Measurements from ENCODE around the gene APOBEC3B. TPM values are rescaled to one million over a fixed set of nuclear protein-coding genes. Genes with fewer than 3 reads are reported as not detected.
"Not testable (repeated sequence)": the region's sequence is repeated elsewhere in the genome, so short reads cannot be mapped to it uniquely, and the experiment has no call there.

Gene APOBEC3B
- total RNA-seq, 2 experiments from 2014 or later = 32.8 to 82.6 TPM

DNA sequence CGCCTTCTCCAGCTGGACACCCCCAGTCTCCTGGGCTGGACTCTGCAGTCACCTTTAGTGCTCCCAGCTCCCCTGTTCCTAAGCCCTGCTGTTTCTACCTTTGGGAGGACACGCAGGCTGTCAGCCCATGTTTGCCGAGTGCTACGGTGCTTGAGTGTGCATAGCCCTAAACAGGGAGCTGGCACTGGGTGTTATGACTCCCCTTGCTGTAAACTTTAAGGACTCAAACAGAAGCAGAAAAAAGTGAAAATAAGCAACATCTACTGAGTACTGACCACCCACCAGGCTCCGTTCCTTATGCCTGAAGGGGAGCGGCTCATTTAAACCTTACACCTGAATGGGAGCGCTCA, 7.3 kb upstream of the APOBEC3B start:
- Mint-ChIP-seq H3K9me3 (ENCODE audit: low read depth) (peaks cover 3% of the 10 kb centered on the region), H3K27me3 (peaks cover 16% of the 10 kb centered on the region), H3K4me3 (no peak overlapping the region), H3K4me1 (peaks cover 12% of the 10 kb centered on the region), H3K27ac (no peak overlapping the region), H3K36me3 (peaks cover 3% of the 10 kb centered on the region)
- no peak for ATAC-seq
- no peak for DNase-seq
- CTCF ChIA-PET = interaction anchor here (6.1 to 7.7 kb wide), 2 partner anchors 29 to 105 kb away, joined by 47 to 75 read pairs; partner anchors contain the start of gene CBX6

DNA sequence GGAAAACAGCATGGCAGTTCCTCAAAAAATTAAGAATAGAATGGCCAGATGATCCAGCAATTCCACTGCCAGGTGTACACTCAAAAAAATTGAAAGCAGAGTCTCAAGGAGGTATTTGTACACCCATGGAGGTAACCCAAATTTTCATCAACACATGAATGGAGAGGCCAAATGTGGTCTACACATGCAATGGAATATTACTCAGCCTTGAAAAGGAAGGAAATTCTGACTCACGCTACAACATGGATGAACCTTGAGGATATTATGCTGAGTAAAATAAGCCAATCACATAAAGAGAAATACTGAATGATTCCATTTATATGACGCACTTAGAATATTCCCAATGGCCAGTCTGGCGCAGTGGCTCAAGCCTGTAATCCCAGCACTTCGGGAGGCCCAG, 4.9 kb upstream of the APOBEC3B start:
- H3K36me3 Mint-ChIP-seq; H3K9me3 Mint-ChIP-seq (ENCODE audit: low read depth); ATAC-seq; DNase-seq; H3K27me3 Mint-ChIP-seq; CTCF ChIA-PET; H3K4me3 Mint-ChIP-seq; H3K27ac Mint-ChIP-seq: not testable (repeated sequence)
- peaks cover 23% of the 10 kb centered on the region for H3K4me1 Mint-ChIP-seq

DNA sequence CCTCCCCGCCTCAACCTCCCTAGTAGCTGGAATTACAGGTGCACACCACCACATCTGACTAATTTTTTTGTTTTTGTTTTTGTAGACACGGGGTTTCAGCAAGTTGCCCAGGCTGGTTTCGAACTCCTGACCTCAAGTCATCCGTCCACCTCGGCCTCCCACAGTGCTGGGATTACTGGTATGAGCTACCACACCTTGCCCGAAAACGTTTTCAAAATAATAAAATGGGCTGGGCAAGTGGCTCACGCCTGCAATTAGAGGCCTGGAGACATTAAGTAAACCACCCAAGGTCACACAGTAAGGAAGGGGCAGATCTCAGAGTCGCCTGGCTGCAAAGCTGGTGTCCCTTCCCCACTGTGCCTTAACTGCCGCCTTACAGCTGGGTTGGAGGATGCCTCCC, 1.6 kb upstream of the APOBEC3B start:
- Mint-ChIP-seq H3K36me3 (peaks cover 30% of the 10 kb centered on the region), H3K4me1 (peaks cover 43% of the 10 kb centered on the region)
- CTCF ChIA-PET = interaction anchor here (0.6 to 5.1 kb wide), 5 partner anchors 8 to 112 kb away, joined by 3 to 25 read pairs (median 9); no protein-coding TSS in a partner anchor
- not testable (repeated sequence) for DNase-seq; H3K27ac Mint-ChIP-seq; H3K4me3 Mint-ChIP-seq; H3K9me3 Mint-ChIP-seq (ENCODE audit: low read depth); ATAC-seq; H3K27me3 Mint-ChIP-seq

DNA sequence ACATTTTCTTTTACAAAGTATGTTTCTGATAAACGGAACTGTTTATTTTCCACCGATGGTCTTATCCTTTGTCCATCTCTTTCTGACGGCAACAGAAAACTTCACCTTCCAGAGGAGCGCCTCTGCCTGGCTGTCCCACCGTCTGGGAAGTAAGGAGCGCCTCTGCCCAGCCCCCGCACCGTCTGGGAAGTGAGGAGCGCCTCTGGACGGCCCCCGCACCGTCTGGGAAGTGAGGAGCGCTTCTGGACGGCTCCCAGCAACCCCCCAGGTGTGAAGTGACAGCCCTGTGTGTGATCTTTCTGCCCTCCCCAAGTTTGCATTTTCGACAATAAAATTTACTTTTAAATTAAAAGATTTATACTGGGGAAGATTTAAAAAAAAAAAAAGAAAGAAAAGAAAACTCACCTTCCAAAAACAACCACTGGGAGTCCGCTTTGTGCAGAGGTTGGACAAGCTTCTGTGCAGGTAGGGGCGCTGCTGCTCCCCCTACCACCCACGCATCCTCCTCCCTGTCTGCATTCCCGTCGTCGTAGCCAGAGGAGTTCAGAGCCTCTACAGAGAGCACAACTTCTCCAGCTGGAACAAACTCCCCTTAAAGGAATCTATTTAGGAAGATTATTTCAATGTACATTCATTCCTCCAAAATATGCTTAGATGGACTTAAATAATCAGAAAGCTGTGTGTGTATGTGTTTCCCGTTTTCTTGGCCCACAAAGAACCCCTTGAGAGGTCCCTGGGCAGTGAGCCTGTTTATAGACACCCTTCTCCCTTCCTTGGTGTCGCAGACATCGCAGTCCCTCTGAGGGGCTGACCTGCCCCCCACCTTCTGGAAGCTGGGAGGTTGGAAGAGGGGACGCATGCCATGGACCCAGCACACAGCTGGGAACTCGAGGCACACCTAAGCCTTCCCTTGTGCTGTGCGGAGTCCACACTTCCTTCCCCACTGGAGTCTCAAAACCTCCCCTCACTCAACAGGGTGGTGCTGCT, 849 bp upstream of the APOBEC3B start:
- H3K27me3 Mint-ChIP-seq = peaks cover 3% of the 10 kb centered on the region
- H3K27ac Mint-ChIP-seq = peak overlapping the region; percentile 97
- ATAC-seq (peak; percentile 5), DNase-seq (no peak)
- CTCF ChIA-PET = interaction anchor here (1.0 to 5.1 kb wide), 6 partner anchors 9 to 111 kb away, joined by 3 to 47 read pairs (median 15); partner anchors contain the start of gene CBX6
- peaks cover 28% of the 10 kb centered on the region for H3K36me3 Mint-ChIP-seq
- peaks cover 3% of the 10 kb centered on the region for H3K9me3 Mint-ChIP-seq (ENCODE audit: low read depth)
- H3K4me1 Mint-ChIP-seq = peaks cover 50% of the 10 kb centered on the region
- H3K4me3 Mint-ChIP-seq = peak overlapping the region; percentile 76

DNA sequence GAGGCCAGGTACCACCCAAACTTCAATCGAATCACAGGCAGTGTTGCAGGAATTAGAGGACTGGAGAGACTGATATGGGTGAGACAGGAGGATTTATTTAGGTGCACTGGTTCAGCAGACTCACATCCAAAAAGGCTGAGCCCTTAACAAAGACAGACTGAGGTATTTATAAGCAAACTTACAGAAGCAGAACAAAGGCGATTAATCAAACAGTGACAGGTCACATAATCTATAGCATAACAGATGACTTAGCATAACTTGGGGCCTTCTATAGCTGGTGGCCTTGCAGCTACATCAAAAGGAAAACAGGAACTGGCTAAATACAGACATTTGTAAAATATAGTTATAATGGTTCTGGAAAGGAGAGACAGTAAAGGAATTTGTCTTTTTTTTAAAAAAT, 2.1 kb downstream of the APOBEC3B start:
- DNase-seq (no peak), ATAC-seq (no peak)
- H3K4me3 Mint-ChIP-seq = peak overlapping the region; percentile 0
- H3K27ac Mint-ChIP-seq = peak overlapping the region; percentile 48
- H3K9me3 Mint-ChIP-seq (ENCODE audit: low read depth) = no peaks in the 10 kb centered on the region
- H3K27me3 Mint-ChIP-seq = no peaks in the 10 kb centered on the region
- CTCF ChIA-PET = interaction anchor here (1.0 to 5.1 kb wide), 6 partner anchors 12 to 114 kb away, joined by 3 to 47 read pairs (median 10); partner anchors contain the start of gene CBX6
- peaks cover 32% of the 10 kb centered on the region for H3K36me3 Mint-ChIP-seq
- H3K4me1 Mint-ChIP-seq = peaks cover 71% of the 10 kb centered on the region

DNA sequence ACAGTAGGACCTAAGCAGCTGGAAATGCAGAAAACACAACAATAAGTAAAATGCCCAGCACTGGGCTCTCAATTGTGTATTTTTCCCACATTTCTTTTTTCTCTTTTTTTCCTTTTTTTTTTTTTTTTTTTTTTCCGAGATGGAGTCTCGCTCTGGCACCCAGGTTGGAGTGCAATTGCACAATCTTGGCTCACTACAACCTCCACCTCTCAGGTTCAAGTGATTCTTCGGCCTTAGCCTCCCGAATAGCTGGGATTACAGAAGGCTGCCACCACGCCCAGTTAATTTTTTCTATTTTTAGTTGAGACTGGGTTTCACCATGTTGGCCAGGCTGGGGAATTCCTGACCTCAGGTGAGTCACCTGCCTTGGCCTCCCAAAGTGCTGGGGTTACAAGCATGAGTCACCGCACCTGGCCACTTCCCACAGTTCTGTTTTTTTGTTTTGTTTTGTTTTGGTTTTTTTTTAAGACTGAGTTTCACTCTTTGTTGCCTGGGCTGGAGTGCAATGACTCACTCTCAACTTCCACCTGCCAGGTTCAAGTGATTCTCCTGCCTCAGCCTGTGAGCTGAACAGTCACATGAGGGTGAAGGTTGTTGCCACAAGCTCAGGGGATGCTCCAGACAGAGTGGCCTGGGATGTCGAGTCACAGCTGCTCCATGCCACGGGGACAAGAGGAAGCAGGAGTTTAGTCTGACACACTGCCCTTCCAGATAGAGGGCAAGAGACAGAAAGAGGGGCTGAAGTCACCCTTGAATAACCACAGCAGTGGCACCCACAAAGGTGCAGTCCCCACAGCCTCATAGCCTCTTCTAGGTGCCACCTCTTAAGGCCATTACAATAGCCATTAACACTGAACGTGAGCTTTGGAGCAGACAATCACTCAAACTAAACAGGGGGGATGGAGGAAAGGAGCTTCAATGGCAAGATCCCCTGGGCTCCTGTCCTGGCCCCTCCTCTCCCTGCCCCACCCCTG, 2.9 kb downstream of the APOBEC3B start:
- peak overlapping the region; percentile 80 for H3K27ac Mint-ChIP-seq
- DNase-seq = peak; percentile 93
- peak overlapping the region; percentile 3 for H3K4me3 Mint-ChIP-seq
- peaks cover 78% of the 10 kb centered on the region for H3K4me1 Mint-ChIP-seq
- CTCF ChIA-PET = interaction anchor here (0.9 to 5.1 kb wide), 7 partner anchors 13 to 115 kb away, joined by 3 to 47 read pairs (median 5); partner anchors contain the start of gene CBX6
- H3K27me3 Mint-ChIP-seq; H3K9me3 Mint-ChIP-seq (ENCODE audit: low read depth): not testable (repeated sequence)
- H3K36me3 Mint-ChIP-seq = peaks cover 32% of the 10 kb centered on the region
- ATAC-seq = peak; percentile 79

DNA sequence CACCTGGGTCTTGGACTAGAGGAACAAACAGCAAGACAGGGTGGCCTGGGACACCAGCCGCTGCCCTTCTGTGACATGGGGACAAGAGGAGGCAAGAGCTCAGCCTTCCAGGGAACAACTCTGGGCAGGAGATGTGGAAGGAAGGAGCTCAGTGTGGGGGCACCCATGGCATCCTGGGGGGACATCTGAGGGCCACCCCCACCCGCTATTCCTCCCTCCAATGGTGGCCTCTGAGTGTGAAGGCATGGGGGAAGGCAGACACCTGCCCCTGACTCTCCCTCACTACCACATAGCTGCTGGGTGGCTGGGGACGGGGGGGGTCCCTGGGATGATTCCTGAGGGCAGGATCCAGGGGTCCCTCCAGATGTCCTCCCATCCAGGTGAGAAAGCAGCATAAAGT, 4.5 kb downstream of the APOBEC3B start:
- DNase-seq (no peak), ATAC-seq (no peak)
- Mint-ChIP-seq H3K4me1 (peaks cover 73% of the 10 kb centered on the region), H3K9me3 (ENCODE audit: low read depth) (no peaks in the 10 kb centered on the region), H3K4me3 (no peak overlapping the region), H3K27ac (no peak overlapping the region), H3K27me3 (no peaks in the 10 kb centered on the region), H3K36me3 (peaks cover 32% of the 10 kb centered on the region)
- CTCF ChIA-PET = interaction anchor here (1.8 kb wide), 1 partner anchor 117 kb away, joined by 9 read pairs; no protein-coding TSS in a partner anchor

DNA sequence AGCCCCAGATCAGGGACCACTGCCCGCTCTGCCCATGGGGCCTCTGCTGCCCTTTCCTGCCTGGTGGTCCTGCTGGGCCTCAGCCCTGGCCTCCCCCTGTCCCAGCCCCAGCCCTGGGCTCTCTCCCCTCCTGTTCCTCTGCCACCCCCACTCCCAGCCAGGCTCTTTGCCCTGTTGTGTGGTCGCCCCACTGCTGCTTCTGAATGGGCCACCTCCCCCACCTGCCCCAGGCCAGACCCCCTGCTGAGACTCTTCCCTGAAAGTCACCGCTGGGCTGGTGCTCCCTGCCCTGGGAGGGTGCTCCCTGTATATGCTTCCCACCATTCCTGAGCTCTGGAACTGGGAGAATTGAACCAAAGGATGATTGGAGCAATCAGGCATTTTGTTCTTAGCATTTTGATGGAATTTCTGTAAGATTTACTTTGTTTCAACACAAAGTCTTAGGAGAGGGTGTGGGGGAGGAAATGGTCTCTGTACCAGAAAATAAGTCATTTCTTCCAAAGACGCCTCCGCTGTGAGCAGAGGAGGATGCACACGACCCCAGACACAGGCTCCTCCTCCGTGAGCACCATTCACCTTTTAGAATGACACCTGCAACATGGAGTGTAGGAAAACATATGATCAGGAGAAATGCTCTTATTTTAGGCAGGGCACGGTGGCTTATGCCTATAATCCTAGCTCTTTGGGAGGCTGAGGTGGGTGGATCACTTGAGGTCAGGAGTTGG, 5.2 kb downstream of the APOBEC3B start:
- Mint-ChIP-seq H3K4me3 (no peak overlapping the region), H3K27me3 (no peaks in the 10 kb centered on the region), H3K9me3 (ENCODE audit: low read depth) (no peaks in the 10 kb centered on the region), H3K36me3 (peaks cover 30% of the 10 kb centered on the region), H3K4me1 (peaks cover 66% of the 10 kb centered on the region), H3K27ac (no peak overlapping the region)
- ATAC-seq (no peak), DNase-seq (no peak)
- CTCF ChIA-PET = interaction anchor here (1.8 kb wide), 1 partner anchor 117 kb away, joined by 9 read pairs; no protein-coding TSS in a partner anchor

DNA sequence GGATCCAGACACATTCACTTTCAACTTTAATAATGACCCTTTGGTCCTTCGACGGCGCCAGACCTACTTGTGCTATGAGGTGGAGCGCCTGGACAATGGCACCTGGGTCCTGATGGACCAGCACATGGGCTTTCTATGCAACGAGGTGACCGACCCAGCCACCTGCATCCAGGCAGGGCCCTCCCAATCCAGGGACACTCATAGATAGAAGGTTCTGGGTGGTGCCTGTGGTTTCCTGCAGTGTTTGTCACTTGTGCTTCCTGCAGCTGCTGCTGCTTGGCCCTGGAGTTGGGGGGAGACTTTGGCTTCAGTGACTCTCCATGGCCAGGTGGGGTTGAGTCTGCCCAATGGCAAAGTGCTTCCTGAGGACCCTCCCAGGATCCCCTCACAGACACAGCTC, 7.3 kb downstream of the APOBEC3B start:
- no peak overlapping the region for H3K4me3 Mint-ChIP-seq
- CTCF ChIA-PET = no interaction called here
- DNase-seq (peak; percentile 73), ATAC-seq (peak; percentile 28)
- H3K9me3 Mint-ChIP-seq (ENCODE audit: low read depth) = no peaks in the 10 kb centered on the region
- peak overlapping the region; percentile 66 for H3K27ac Mint-ChIP-seq
- peaks cover 49% of the 10 kb centered on the region for H3K4me1 Mint-ChIP-seq
- peaks cover 3% of the 10 kb centered on the region for H3K27me3 Mint-ChIP-seq
- peaks cover 14% of the 10 kb centered on the region for H3K36me3 Mint-ChIP-seq

DNA sequence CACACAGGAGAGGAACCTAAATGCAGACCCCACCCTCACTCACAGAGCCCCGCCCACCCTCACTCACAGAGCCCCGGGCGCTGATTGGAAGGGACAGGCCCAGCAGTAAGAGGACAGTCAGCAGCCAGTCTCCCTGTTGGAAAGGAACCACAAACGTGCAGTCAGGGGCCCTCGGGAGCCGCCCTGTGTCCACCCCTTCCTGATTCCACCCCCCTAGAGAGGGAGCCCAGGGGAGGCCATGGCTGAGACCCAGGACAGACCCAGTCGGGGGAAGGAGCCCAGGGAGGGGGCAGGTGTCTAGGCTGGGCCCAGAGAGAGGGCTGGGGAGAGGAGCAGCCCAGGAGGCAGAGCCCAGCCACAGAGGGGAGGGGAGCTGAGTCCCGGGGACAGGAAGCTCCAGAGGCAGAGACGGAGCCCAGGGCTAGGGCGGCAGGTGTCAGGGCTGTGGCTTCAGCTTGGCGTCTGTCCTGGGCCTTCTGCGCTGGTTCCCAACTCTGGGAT, 10.8 kb downstream of the APOBEC3B start:
- DNase-seq; H3K9me3 Mint-ChIP-seq (ENCODE audit: low read depth); H3K27ac Mint-ChIP-seq; H3K4me3 Mint-ChIP-seq; ATAC-seq; H3K36me3 Mint-ChIP-seq: not testable (repeated sequence)
- H3K4me1 Mint-ChIP-seq = peaks cover 24% of the 10 kb centered on the region
- H3K27me3 Mint-ChIP-seq = peaks cover 10% of the 10 kb centered on the region
- CTCF ChIA-PET = interaction anchor here (2.7 kb wide), 1 partner anchor 10 kb away, joined by 13 read pairs; no protein-coding TSS in a partner anchor

DNA sequence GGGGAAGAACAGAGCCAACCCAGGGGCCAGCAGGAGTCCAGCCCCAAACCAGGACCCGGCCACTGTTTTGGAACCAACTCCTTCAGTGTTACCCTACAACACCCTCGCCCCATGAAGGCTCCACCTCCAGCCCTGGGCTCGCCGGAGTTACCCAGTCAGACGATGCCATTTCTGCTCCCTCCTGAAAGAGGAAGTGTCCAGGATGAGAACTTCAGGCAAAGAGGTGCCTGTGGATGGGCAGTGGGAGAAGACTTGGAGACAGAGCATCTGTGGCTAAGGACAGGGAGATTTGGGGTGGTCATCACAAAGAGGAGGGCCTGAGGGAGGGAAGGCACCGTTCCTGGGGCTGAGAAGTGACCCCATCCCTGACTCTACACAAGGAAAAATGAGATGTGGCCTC, 14.0 kb downstream of the APOBEC3B start:
- CTCF ChIA-PET = interaction anchor here (1.3 to 1.8 kb wide), 2 partner anchors 23 to 126 kb away, joined by 3 to 6 read pairs; no protein-coding TSS in a partner anchor
- DNase-seq = no peak
- ATAC-seq = no peak
- Mint-ChIP-seq H3K4me3 (no peak overlapping the region), H3K4me1 (peaks cover 2% of the 10 kb centered on the region), H3K27ac (no peak overlapping the region), H3K36me3 (no peaks in the 10 kb centered on the region), H3K27me3 (peaks cover 22% of the 10 kb centered on the region), H3K9me3 (ENCODE audit: low read depth) (peaks cover 5% of the 10 kb centered on the region)

DNA sequence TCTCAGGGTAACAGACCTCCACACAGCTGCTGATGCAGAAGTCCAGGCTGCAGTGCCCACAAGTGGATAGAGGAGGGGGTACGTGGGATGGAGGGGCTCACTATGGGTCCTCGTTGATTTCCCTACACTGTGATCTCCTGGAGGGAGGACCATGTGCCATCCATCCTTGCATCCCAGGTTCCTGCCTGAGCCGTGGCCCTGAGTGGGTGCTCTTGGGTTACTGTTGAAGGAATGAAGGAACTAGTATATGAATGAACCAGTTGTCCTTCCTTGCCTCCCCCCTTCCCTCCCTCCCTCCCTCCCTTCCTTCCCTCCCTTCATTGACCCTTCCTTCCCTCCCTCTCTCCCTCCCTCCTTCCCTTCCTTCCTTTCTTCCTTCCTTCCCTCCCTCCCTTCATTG, 15.4 kb downstream of the APOBEC3B start:
- DNase-seq = no peak
- Mint-ChIP-seq H3K9me3 (ENCODE audit: low read depth) (peaks cover 5% of the 10 kb centered on the region), H3K27ac (no peak overlapping the region), H3K27me3 (peaks cover 22% of the 10 kb centered on the region), H3K36me3 (no peaks in the 10 kb centered on the region), H3K4me3 (no peak overlapping the region), H3K4me1 (peaks cover 4% of the 10 kb centered on the region)
- no peak for ATAC-seq
- CTCF ChIA-PET = interaction anchor here (1.2 to 1.8 kb wide), 2 partner anchors 24 to 128 kb away, joined by 4 to 6 read pairs; no protein-coding TSS in a partner anchor

Data from activated CD8-positive, alpha-beta memory T cell treated with anti-CD3 and anti-CD28 coated beads, Interleukin-2, amount 10 ng/mL, durations not matched to agents 7 days and 5 days (primary cell).